OCI-M1 (cell line): ENCODE data around the gene LRRC8D.
A peak's percentile ranks its signal among the peaks of the same experiment; 100 is the strongest.

Experiments
- DNase-seq: peaks from one replicate; lab custom pipeline; 2025; lab: John Stamatoyannopoulos, UW

The LRRC8D gene

GRCh38 chr1:89807983-89808382 lies 12.8 kb upstream of the LRRC8D start:
- no peak for DNase-seq

- no peak for DNase-seq
Measured at GRCh38 chr1:89808441-89809117, 12.3 kb upstream of the LRRC8D start.

GRCh38 chr1:89809556-89809955 lies 11.3 kb upstream of the LRRC8D start:
- DNase-seq = no peak

- no peak for DNase-seq
Measured at GRCh38 chr1:89810302-89810701, 10.5 kb upstream of the LRRC8D start.

- no peak for DNase-seq
Measured at GRCh38 chr1:89810880-89811279, 10.0 kb upstream of the LRRC8D start.

- no peak for DNase-seq
Measured at GRCh38 chr1:89812992-89813391, 7.8 kb upstream of the LRRC8D start.

GRCh38 chr1:89815040-89815439 lies 5.8 kb upstream of the LRRC8D start:
- DNase-seq = no peak

- DNase-seq = peak; percentile 38
Measured at GRCh38 chr1:89815611-89816010, 5.2 kb upstream of the LRRC8D start.

- DNase-seq = no peak
Measured at GRCh38 chr1:89816366-89816765, 4.5 kb upstream of the LRRC8D start.

GRCh38 chr1:89821322-89822108 lies 683 bp downstream of the LRRC8D start:
- peak; percentile 91 for DNase-seq

GRCh38 chr1:89822109-89822962 lies 1.5 kb downstream of the LRRC8D start:
- DNase-seq = peak; percentile 78

- peak; percentile 86 for DNase-seq
Measured at GRCh38 chr1:89822999-89823628, 2.3 kb downstream of the LRRC8D start.

GRCh38 chr1:89823679-89824292 lies 3.0 kb downstream of the LRRC8D start:
- peak; percentile 94 for DNase-seq

GRCh38 chr1:89826594-89826993 lies 5.8 kb downstream of the LRRC8D start:
- no peak for DNase-seq

GRCh38 chr1:89827330-89827729 lies 6.5 kb downstream of the LRRC8D start:
- no peak for DNase-seq

- DNase-seq = no peak
Measured at GRCh38 chr1:89827902-89828301, 7.1 kb downstream of the LRRC8D start.

GRCh38 chr1:89829186-89829585 lies 8.4 kb downstream of the LRRC8D start:
- no peak for DNase-seq

- DNase-seq = no peak
Measured at GRCh38 chr1:89831462-89832120, 10.8 kb downstream of the LRRC8D start.

- no peak for DNase-seq
Measured at GRCh38 chr1:89832496-89833127, 11.8 kb downstream of the LRRC8D start.

- DNase-seq = no peak
Measured at GRCh38 chr1:89833183-89834082, 12.6 kb downstream of the LRRC8D start.
